Calu3 (cell line): ENCODE results near the gene OCRL. TPM values are rescaled to one million over a fixed set of nuclear protein-coding genes. Genes with fewer than 3 reads are reported as not detected.

Experiments used
- BruUV-seq: library from RNA; stranded (reverse); fragments of 400-500 nt; replicated peaks from 2 replicates; lab custom pipeline; 2021; lab: Mats Ljungman, UMichigan
- CTCF ChIA-PET: fragments of 300-600 bp; sonication (Branson Sonifier 250); formaldehyde crosslinking; loops from one replicate; lab custom pipeline; 2022; ENCODE audit warnings: antibody characterized with exemption; lab: Charles Lee
- DNase-seq: peaks from one replicate; pipeline ENCODE4 v3.0.0; 2022
- H3K27ac Mint-ChIP-seq: one replicate; pipeline ENCODE4 v1.8.0; 2022; ENCODE audit warnings: mixed read lengths; ENCODE audit not compliant: unreplicated experiment
- H3K27me3 Mint-ChIP-seq: one replicate; pipeline ENCODE4 v1.8.0; 2022; ENCODE audit warnings: mixed read lengths; ENCODE audit not compliant: unreplicated experiment
- H3K36me3 Mint-ChIP-seq: one replicate; pipeline ENCODE4 v1.8.0; 2022; ENCODE audit warnings: mild to moderate bottlenecking, moderate library complexity, mixed read lengths; ENCODE audit not compliant: insufficient read depth, unreplicated experiment
- H3K4me1 Mint-ChIP-seq: one replicate; pipeline ENCODE4 v1.8.0; 2022; ENCODE audit warnings: mild to moderate bottlenecking, low read depth, mixed read lengths; ENCODE audit not compliant: unreplicated experiment
- H3K4me3 Mint-ChIP-seq: one replicate; pipeline ENCODE4 v1.8.0; 2022; ENCODE audit warnings: mild to moderate bottlenecking, low read depth, moderate library complexity, mixed read lengths; ENCODE audit not compliant: unreplicated experiment
- H3K9me3 Mint-ChIP-seq: one replicate; pipeline ENCODE4 v1.8.0; 2022; ENCODE audit warnings: low read depth, mixed read lengths; ENCODE audit not compliant: unreplicated experiment
- CTCF ChIP-seq: fragments of 200-600 bp; IDR thresholded peaks from one replicate; pipeline ENCODE4 v1.8.0; 2022; ENCODE audit warnings: antibody characterized with exemption; ENCODE audit not compliant: unreplicated experiment
- intact Hi-C: fragments of 100-400 bp; cut with micrococcal nuclease; formaldehyde crosslinking; loops from one replicate; pipeline ENCODE4 v1.10.0; 2022; ENCODE audit not compliant: unreplicated experiment
- total RNA-seq: library from RNA; stranded (reverse); gene quantifications from 2 replicates; pipeline ENCODE4 v1.2.3, GENCODE V29; 2022

The OCRL gene
- total RNA-seq, 1 experiment from 2014 or later = 30.7 TPM

GRCh38 chrX:129577473-129577872 is 37.4 kb downstream of the OCRL start:
- CTCF ChIA-PET = no interaction called here
- DNase-seq = no peak
- no peaks in the 10 kb centered on the region for H3K4me1 Mint-ChIP-seq
- no peaks in the 10 kb centered on the region for H3K36me3 Mint-ChIP-seq
- H3K9me3 Mint-ChIP-seq = no peaks in the 10 kb centered on the region
- intact Hi-C loops = no loop called here
- no peak overlapping the region for H3K4me3 Mint-ChIP-seq
- H3K27ac Mint-ChIP-seq = no peak overlapping the region
- no peak for TF ChIP-seq CTCF
- BruUV-seq = no TSS peak
- no peaks in the 10 kb centered on the region for H3K27me3 Mint-ChIP-seq

- no peaks in the 10 kb centered on the region for H3K9me3 Mint-ChIP-seq
- CTCF ChIA-PET = no interaction called here
- TF ChIP-seq CTCF = no peak
- DNase-seq = no peak
- no TSS peak for BruUV-seq
- no peak overlapping the region for H3K4me3 Mint-ChIP-seq
- H3K4me1 Mint-ChIP-seq = no peaks in the 10 kb centered on the region
- no peaks in the 10 kb centered on the region for H3K27me3 Mint-ChIP-seq
- H3K36me3 Mint-ChIP-seq = no peaks in the 10 kb centered on the region
- no peak overlapping the region for H3K27ac Mint-ChIP-seq
- intact Hi-C loops = no loop called here
Measured at GRCh38 chrX:129577877-129578276, 37.8 kb downstream of the OCRL start.

- no peaks in the 10 kb centered on the region for H3K4me1 Mint-ChIP-seq
- DNase-seq = no peak
- H3K27ac Mint-ChIP-seq = no peak overlapping the region
- CTCF ChIA-PET = no interaction called here
- intact Hi-C loops = no loop called here
- no peaks in the 10 kb centered on the region for H3K9me3 Mint-ChIP-seq
- no peak for TF ChIP-seq CTCF
- no TSS peak for BruUV-seq
- H3K4me3 Mint-ChIP-seq = no peak overlapping the region
- no peaks in the 10 kb centered on the region for H3K36me3 Mint-ChIP-seq
- H3K27me3 Mint-ChIP-seq = no peaks in the 10 kb centered on the region
Measured at GRCh38 chrX:129581904-129582303, 41.8 kb downstream of the OCRL start.

GRCh38 chrX:129585167-129585566 is 45.1 kb downstream of the OCRL start:
- Mint-ChIP-seq H3K9me3 (no peaks in the 10 kb centered on the region), H3K27me3 (no peaks in the 10 kb centered on the region), H3K4me3 (no peak overlapping the region), H3K27ac (no peak overlapping the region), H3K4me1 (no peaks in the 10 kb centered on the region), H3K36me3 (peaks cover 15% of the 10 kb centered on the region)
- no peak for DNase-seq
- intact Hi-C loops = no loop called here
- no TSS peak for BruUV-seq
- no peak for TF ChIP-seq CTCF
- CTCF ChIA-PET = no interaction called here

- no peaks in the 10 kb centered on the region for H3K4me1 Mint-ChIP-seq
- no peak overlapping the region for H3K27ac Mint-ChIP-seq
- no TSS peak for BruUV-seq
- intact Hi-C loops = no loop called here
- H3K36me3 Mint-ChIP-seq = peaks cover 15% of the 10 kb centered on the region
- CTCF ChIA-PET = no interaction called here
- DNase-seq = no peak
- no peaks in the 10 kb centered on the region for H3K27me3 Mint-ChIP-seq
- H3K4me3 Mint-ChIP-seq = no peak overlapping the region
- no peaks in the 10 kb centered on the region for H3K9me3 Mint-ChIP-seq
- TF ChIP-seq CTCF = no peak
Measured at GRCh38 chrX:129585691-129586090, 45.6 kb downstream of the OCRL start.
